HepG2 (cell line): ENCODE results near the gene DYSF.

ENCODE experiments used
- HDAC6 ChIP-seq: fragments of 200-600 bp; sonication (generic); IDR thresholded peaks from 2 replicates; pipeline ENCODE4 v1.7.0; 2017; ENCODE audit warnings: mild to moderate bottlenecking, antibody characterized with exemption, low read length, low read depth
- NCOR1 ChIP-seq: fragments of 200-600 bp; sonication (generic); IDR thresholded peaks from 2 replicates; pipeline ENCODE4 v1.7.0; 2017; ENCODE audit warnings: antibody characterized with exemption, low read length, borderline replicate concordance
- NFE2L2 ChIP-seq: fragments of 150-350 bp; IDR thresholded peaks from 2 replicates; pipeline ENCODE4 v1.6.1; 2014; ENCODE audit warnings: low read length
- POLR2A ChIP-seq, 2 experiments: IDR thresholded peaks; 2 replicates each; pipeline ENCODE4 v1.6.1; 2011; ENCODE audit warnings: low read depth in 2 of 2, low read length in 2 of 2, mild to moderate bottlenecking in 1 of 2, moderate library complexity in 1 of 2; ENCODE audit not compliant: insufficient read depth in 1 of 2
- RELA ChIP-seq: sonication (generic); formaldehyde crosslinking; IDR thresholded peaks from 2 replicates; pipeline ENCODE4 v1.4.0; 2020; ENCODE audit warnings: missing genetic modification reagents
- ZBED4 ChIP-seq: sonication (generic); formaldehyde crosslinking; IDR thresholded peaks from 2 replicates; pipeline ENCODE4 v1.4.0; 2020; ENCODE audit warnings: missing genetic modification reagents, borderline replicate concordance
- ZZZ3 ChIP-seq: sonication (generic); formaldehyde crosslinking; IDR thresholded peaks from 2 replicates; pipeline ENCODE4 v1.4.0; 2020; ENCODE audit warnings: missing genetic modification reagents, mild to moderate bottlenecking, borderline replicate concordance
- TF ChIP-seq, protein P1 (sequence below), 2 experiments: fragments of 450-650 bp in 1 of 2; sonication (generic) in 1 of 2; formaldehyde crosslinking in 1 of 2; IDR thresholded peaks; 2 replicates each; pipeline versions ENCODE4 v1.6.1 to v1.8.0; 2016 to 2022; ENCODE audit warnings: antibody characterized with exemption in 1 of 2, mild to moderate bottlenecking in 1 of 2, missing genetic modification reagents in 1 of 2
- TF ChIP-seq, protein P2 (sequence below): sonication (generic); formaldehyde crosslinking; IDR thresholded peaks from 2 replicates; pipeline ENCODE4 v1.8.1; 2023; ENCODE audit warnings: missing genetic modification reagents, inconsistent platforms, borderline replicate concordance
- TF ChIP-seq, protein P3 (sequence below): sonication (generic); formaldehyde crosslinking; IDR thresholded peaks from 2 replicates; pipeline ENCODE4 v1.5.0; 2020; ENCODE audit warnings: mild to moderate bottlenecking, missing genetic modification reagents, moderate library complexity
- TF ChIP-seq, protein P4 (sequence below): sonication (generic); formaldehyde crosslinking; IDR thresholded peaks from 2 replicates; pipeline ENCODE4 v1.4.0; 2020; ENCODE audit warnings: missing genetic modification reagents

GRCh38 chr2:71613403-71613952 lies 160.1 kb downstream of the DYSF start:
- TF ChIP-seq, protein P1, sequence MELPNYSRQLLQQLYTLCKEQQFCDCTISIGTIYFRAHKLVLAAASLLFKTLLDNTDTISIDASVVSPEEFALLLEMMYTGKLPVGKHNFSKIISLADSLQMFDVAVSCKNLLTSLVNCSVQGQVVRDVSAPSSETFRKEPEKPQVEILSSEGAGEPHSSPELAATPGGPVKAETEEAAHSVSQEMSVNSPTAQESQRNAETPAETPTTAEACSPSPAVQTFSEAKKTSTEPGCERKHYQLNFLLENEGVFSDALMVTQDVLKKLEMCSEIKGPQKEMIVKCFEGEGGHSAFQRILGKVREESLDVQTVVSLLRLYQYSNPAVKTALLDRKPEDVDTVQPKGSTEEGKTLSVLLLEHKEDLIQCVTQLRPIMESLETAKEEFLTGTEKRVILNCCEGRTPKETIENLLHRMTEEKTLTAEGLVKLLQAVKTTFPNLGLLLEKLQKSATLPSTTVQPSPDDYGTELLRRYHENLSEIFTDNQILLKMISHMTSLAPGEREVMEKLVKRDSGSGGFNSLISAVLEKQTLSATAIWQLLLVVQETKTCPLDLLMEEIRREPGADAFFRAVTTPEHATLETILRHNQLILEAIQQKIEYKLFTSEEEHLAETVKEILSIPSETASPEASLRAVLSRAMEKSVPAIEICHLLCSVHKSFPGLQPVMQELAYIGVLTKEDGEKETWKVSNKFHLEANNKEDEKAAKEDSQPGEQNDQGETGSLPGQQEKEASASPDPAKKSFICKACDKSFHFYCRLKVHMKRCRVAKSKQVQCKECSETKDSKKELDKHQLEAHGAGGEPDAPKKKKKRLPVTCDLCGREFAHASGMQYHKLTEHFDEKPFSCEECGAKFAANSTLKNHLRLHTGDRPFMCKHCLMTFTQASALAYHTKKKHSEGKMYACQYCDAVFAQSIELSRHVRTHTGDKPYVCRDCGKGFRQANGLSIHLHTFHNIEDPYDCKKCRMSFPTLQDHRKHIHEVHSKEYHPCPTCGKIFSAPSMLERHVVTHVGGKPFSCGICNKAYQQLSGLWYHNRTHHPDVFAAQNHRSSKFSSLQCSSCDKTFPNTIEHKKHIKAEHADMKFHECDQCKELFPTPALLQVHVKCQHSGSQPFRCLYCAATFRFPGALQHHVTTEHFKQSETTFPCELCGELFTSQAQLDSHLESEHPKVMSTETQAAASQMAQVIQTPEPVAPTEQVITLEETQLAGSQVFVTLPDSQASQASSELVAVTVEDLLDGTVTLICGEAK (IDR thresholded peaks at IDR 0.05): no peak
- TF ChIP-seq, protein P1 (CRISPR knock-in tag; IDR thresholded peaks at IDR 0.05): no peak
- TF ChIP-seq, protein P2, sequence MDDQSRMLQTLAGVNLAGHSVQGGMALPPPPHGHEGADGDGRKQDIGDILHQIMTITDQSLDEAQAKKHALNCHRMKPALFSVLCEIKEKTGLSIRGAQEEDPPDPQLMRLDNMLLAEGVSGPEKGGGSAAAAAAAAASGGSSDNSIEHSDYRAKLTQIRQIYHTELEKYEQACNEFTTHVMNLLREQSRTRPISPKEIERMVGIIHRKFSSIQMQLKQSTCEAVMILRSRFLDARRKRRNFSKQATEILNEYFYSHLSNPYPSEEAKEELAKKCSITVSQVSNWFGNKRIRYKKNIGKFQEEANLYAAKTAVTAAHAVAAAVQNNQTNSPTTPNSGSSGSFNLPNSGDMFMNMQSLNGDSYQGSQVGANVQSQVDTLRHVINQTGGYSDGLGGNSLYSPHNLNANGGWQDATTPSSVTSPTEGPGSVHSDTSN (CRISPR knock-in tag): no peak
- TF ChIP-seq NFE2L2 (no peak), NCOR1 (no peak), ZBED4 (no peak), HDAC6 (no peak), POLR2A (IDR thresholded peaks at IDR 0.05; ENCODE audit: insufficient read depth in 1 of 2, low read depth in 2 of 2, low read length in 2 of 2) (no peak), RELA (CRISPR knock-in tag) (no peak), ZZZ3 (CRISPR knock-in tag) (no peak)
- TF ChIP-seq, protein P3, sequence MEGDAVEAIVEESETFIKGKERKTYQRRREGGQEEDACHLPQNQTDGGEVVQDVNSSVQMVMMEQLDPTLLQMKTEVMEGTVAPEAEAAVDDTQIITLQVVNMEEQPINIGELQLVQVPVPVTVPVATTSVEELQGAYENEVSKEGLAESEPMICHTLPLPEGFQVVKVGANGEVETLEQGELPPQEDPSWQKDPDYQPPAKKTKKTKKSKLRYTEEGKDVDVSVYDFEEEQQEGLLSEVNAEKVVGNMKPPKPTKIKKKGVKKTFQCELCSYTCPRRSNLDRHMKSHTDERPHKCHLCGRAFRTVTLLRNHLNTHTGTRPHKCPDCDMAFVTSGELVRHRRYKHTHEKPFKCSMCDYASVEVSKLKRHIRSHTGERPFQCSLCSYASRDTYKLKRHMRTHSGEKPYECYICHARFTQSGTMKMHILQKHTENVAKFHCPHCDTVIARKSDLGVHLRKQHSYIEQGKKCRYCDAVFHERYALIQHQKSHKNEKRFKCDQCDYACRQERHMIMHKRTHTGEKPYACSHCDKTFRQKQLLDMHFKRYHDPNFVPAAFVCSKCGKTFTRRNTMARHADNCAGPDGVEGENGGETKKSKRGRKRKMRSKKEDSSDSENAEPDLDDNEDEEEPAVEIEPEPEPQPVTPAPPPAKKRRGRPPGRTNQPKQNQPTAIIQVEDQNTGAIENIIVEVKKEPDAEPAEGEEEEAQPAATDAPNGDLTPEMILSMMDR: no peak
- TF ChIP-seq, protein P4, sequence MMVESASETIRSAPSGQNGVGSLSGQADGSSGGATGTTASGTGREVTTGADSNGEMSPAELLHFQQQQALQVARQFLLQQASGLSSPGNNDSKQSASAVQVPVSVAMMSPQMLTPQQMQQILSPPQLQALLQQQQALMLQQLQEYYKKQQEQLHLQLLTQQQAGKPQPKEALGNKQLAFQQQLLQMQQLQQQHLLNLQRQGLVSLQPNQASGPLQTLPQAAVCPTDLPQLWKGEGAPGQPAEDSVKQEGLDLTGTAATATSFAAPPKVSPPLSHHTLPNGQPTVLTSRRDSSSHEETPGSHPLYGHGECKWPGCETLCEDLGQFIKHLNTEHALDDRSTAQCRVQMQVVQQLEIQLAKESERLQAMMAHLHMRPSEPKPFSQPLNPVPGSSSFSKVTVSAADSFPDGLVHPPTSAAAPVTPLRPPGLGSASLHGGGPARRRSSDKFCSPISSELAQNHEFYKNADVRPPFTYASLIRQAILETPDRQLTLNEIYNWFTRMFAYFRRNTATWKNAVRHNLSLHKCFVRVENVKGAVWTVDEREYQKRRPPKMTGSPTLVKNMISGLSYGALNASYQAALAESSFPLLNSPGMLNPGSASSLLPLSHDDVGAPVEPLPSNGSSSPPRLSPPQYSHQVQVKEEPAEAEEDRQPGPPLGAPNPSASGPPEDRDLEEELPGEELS (CRISPR knock-in tag): no peak
